Ovary (tissue), 3 donors: ENCODE measurements around the gene HNRNPA1L2.

Experiments used
- CTCF ChIP-seq, 3 donors: fragments of 450-650 bp in 2 of 3; fragments of 200-600 bp in 1 of 3; IDR thresholded peaks; one replicate each; pipeline versions ENCODE4 v1.5.1 to v1.8.0; 2016 to 2022; ENCODE audit warnings: antibody characterized with exemption in 3 of 3, mild to moderate bottlenecking in 1 of 3
- POLR2A ChIP-seq: fragments of 450-650 bp; IDR thresholded peaks from one replicate; pipeline ENCODE4 v1.6.1; 2017; ENCODE audit warnings: antibody characterized with exemption, mild to moderate bottlenecking, moderate library complexity
- donor health status: DM: no; HTN: no; CAD: no.

- no peak for TF ChIP-seq CTCF (IDR thresholded peaks at IDR 0.05)
- no peak for TF ChIP-seq POLR2A
Observed at GRCh38 chr13:52599037-52599847, 43.0 kb upstream of the HNRNPA1L2 start.
